Uterus (tissue), 2 donors: ENCODE results near the gene POP7.

ENCODE experiments used
- CTCF ChIP-seq, 4 experiments: fragments of 200-600 bp in 2 of 4; fragments of 450-650 bp in 2 of 4; sonication (generic) in 2 of 4; IDR thresholded peaks; one replicate each; pipeline ENCODE4 v1.5.1; 2016 to 2019; ENCODE audit warnings: antibody characterized with exemption in 4 of 4, mild to moderate bottlenecking in 2 of 4, moderate library complexity in 1 of 4
- POLR2A ChIP-seq, 2 donors: fragments of 450-650 bp; IDR thresholded peaks; one replicate each; pipeline ENCODE4 v1.6.1; 2016; ENCODE audit warnings: antibody characterized with exemption in 2 of 2, mild to moderate bottlenecking in 1 of 2, moderate library complexity in 1 of 2

GRCh38 chr7:100667331-100668068, 38.4 kb upstream of the POP7 start:
- no peak for TF ChIP-seq CTCF (IDR thresholded peaks at IDR 0.05)
- TF ChIP-seq POLR2A (IDR thresholded peaks at IDR 0.05) = no peak
